Frontal cortex (tissue), 4 donors: ENCODE measurements around the gene SRRM2. TPM values are rescaled to one million over a fixed set of nuclear protein-coding genes. Genes with fewer than 3 reads are reported as not detected.
"Not testable (repeated sequence)": the region's sequence is repeated elsewhere in the genome, so short reads cannot be mapped to it uniquely, and the experiment has no call there.

Experiments used
- DNase-seq, 2 donors: peaks; one replicate each; pipeline ENCODE4 v3.0.0; 2012; ENCODE audit warnings: low spot score in 2 of 2
- FAIRE-seq: peaks from 2 replicates; lab custom pipeline; 2012; peaks lifted over from hg19 to GRCh38; lab: Jason Lieb, UNC
- total RNA-seq: library from RNA; depleted of rRNA; stranded (reverse); fragments of >200 nt; gene quantifications from one replicate; pipeline ENCODE4 v1.2.3, GENCODE V29; 2014
- donor health status: control.
- donor health status: control.
- donor health status: control.

SRRM2 gene
- total RNA-seq, 1 donor from 2014 or later: 40.8 TPM

- DNase-seq: no peak
- FAIRE-seq: no peak
Measured at GRCh38 chr16:2713985-2714774, 38.3 kb upstream of the SRRM2 start.

DNA sequence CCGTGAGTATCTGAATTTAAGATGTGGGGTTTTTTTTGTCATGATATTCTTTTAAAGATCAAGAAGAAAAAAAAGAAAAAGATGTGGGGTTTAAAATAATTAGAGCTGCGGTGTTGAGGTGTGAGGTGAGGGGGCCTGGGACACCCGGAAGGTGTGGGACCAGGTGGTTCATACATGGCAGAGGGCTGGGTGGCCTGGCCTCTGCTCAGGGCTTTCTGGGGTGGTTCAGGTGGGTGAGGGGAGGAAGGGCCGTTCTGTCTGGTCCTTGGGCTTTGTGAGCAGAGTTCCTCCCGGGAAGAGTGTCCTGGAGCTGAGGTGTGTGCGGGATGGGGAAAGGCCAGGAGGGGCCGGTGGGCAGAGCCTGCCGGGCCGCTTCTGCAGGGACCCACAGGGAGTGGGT lies 37.4 kb upstream of the SRRM2 start:
- DNase-seq (no peak), FAIRE-seq (no peak)

DNA sequence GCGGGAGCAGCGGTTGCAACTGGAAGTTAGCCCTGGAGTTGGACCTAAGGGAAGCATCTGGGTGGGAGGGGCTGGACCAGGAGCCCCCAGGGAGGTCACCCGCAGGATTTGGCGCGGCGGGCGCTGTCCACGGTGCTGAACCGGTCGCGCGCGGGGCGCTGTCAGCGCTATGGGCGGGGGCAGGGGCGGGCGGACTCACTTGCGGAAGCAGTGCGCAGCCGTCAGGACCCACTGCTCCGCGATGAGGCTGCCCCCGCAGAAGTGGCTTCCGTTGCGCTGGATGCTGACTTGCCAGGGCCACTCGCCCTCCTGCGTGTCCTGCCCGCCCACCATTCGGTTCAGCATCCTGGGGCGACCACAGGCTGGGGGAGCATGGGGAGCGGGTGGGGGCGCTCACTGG lies 36.9 kb upstream of the SRRM2 start:
- DNase-seq (peak; percentile 73 to 80), FAIRE-seq (no peak)

GRCh38 chr16:2715966-2716885 lies 36.2 kb upstream of the SRRM2 start:
- no peak for FAIRE-seq
- DNase-seq: no peak

GRCh38 chr16:2716948-2717347 lies 35.5 kb upstream of the SRRM2 start:
- no peak for DNase-seq
- FAIRE-seq: no peak

GRCh38 chr16:2717383-2718263 lies 34.8 kb upstream of the SRRM2 start:
- FAIRE-seq: no peak
- no peak for DNase-seq

DNA sequence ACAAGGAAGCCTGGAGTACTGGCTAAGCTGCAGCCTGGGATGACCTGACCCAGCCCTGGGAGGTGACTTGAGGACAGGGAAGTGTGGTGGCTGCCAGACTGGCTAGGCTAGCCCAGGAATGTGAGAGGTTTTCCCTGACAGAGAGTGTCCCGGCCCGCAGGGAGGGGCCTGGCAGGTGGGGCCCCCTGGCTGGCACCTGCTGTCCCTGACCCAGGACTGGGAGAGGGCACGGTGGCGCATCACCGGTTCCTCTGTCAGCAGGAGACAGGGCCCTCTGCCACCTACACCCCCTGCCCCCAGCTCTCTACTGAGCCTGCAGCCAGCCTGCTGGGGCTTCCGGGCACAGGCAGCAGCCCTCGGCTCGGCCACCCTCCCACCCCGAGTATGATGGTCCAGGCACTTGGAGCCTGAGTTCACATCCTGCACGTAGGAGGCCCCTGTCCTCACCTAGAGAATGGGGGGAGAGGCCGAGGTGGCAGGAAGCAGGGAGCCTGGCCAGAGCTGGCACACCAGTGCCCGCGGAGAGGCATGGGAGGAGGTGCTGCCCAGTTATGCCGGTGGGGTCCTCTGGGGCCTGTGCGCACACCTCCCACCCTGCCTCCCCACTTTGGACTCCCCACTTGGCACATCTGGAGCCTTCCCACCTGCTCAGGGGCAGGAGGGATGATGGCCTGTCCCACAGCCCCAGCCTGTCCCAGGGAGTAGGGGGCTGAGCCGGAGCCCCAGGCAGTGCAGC lies 32.9 kb upstream of the SRRM2 start:
- FAIRE-seq (no peak), DNase-seq (no peak)

DNA sequence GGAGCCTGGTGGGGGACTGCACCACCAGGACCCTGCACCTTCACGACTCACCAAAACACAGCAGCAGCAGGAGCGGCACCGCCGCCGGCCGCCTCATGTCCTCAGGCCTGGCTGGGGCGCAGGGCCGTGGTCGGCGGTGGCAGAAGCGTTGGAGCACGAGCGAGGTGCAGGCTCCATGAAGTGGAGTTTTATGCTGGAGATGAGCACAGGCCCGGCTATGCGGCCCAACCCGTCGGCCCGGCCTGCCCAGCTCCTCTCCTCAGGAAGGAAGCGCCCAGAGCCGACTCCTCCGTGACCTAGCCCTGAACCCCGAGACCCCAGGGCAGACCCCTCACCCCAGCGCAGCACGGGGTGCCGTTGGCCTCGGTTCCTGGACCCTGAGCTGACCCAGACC lies 32.4 kb upstream of the SRRM2 start, which contains the start of gene PRSS27:
TSS of gene PRSS27 (minus strand) at position 161 of the 394 bp plus-strand sequence. CDS start at position 97, 64 bp downstream.
- FAIRE-seq (no peak), DNase-seq (no peak)

GRCh38 chr16:2720719-2721633 lies 31.5 kb upstream of the SRRM2 start:
- DNase-seq: peak; percentile 87 to 94
- FAIRE-seq: no peak

- FAIRE-seq: not testable (repeated sequence)
Measured at GRCh38 chr16:2721634-2722173, 30.7 kb upstream of the SRRM2 start.

DNA sequence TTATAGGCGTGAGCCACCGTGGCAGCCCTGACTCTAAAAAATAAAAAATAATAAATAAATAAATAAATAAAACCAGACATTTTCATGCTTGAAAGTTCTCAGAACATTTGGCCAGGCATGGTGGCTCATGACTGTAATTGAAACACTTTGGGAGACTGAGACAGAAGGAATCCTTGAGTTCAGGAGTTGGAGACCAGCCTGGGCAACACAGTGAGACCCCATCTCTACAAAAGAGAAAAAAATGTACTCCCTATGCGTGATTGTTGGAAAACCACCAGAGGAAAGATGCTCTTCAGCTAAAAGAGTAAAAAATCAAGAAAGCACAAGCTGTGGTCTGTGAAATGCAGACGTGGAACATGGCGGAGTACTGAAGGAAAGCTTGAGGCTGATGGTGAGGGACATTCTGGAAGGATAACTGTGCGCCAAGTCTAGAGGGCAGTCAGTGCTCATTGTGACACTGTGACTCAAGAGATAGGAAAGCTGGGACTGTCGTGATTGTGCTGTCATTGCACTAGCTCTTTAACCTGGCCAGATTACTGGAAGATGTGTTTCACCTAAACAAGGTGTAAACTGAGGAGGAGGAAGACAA lies 28.3 kb upstream of the SRRM2 start:
- no peak for FAIRE-seq
- no peak for DNase-seq

More at GRCh38 chr16:2721634-2722173, 30.7 kb upstream of the SRRM2 start:
- not testable (repeated sequence) for DNase-seq

GRCh38 chr16:2724816-2725348 lies 27.6 kb upstream of the SRRM2 start:
- no peak for DNase-seq
- no peak for FAIRE-seq

GRCh38 chr16:2726923-2727322 lies 25.5 kb upstream of the SRRM2 start:
- no peak for DNase-seq
- FAIRE-seq: no peak

GRCh38 chr16:2728034-2728433 lies 24.4 kb upstream of the SRRM2 start:
- FAIRE-seq (no peak), DNase-seq (no peak)

- FAIRE-seq (no peak), DNase-seq (no peak)
Measured at GRCh38 chr16:2734844-2735515, 17.5 kb upstream of the SRRM2 start.

- FAIRE-seq (no peak), DNase-seq (no peak)
Measured at GRCh38 chr16:2736476-2737237, 15.8 kb upstream of the SRRM2 start.
